Upper lobe of right lung (tissue), 1 donor: ENCODE results near the gene ZSWIM6. TPM values are rescaled to one million over a fixed set of nuclear protein-coding genes. Genes with fewer than 3 reads are reported as not detected.

Experiments used
- ATAC-seq: fragments of 200-7000 bp; cut with Tn5 transposase; one replicate; pipeline ENCODE4 v1.9.1; 2020; ENCODE audit warnings: mild to moderate bottlenecking, moderate library complexity
- DNase-seq: peaks from one replicate; pipeline ENCODE4 v3.0.0-alpha.2; 2020
- H3K27ac ChIP-seq: fragments of 200-600 bp; one replicate; pipeline ENCODE4 v1.8.0; 2022
- H3K27me3 ChIP-seq: fragments of 200-600 bp; one replicate; pipeline ENCODE4 v1.8.0; 2022; ENCODE audit warnings: mild to moderate bottlenecking
- H3K36me3 ChIP-seq: fragments of 200-600 bp; one replicate; pipeline ENCODE4 v1.8.0; 2022
- H3K4me1 ChIP-seq: fragments of 200-600 bp; one replicate; pipeline ENCODE4 v1.8.0; 2022
- H3K4me3 ChIP-seq: fragments of 200-600 bp; one replicate; pipeline ENCODE4 v1.8.0; 2022; ENCODE audit warnings: mild to moderate bottlenecking
- H3K9me3 ChIP-seq: fragments of 200-600 bp; one replicate; pipeline ENCODE4 v1.8.0; 2022
- CTCF ChIP-seq: fragments of 200-600 bp; IDR thresholded peaks from one replicate; pipeline ENCODE4 v1.8.0; 2022; ENCODE audit warnings: antibody characterized with exemption
- intact Hi-C: fragments of 100-400 bp; cut with DNase I; formaldehyde crosslinking; loops from one replicate; pipeline ENCODE4 v1.11.0; 2022
- total RNA-seq: library from RNA; stranded (reverse); fragmentation: NEBNext Ultra II Directional; extraction: Animal tissue kit (Norgen Biotek cat#: 25700); gene quantifications from one replicate; pipeline ENCODE4 v1.2.1, GENCODE V29; 2021
- donor health status: DM: no; HTN: yes; CAD: no; lungs with severe emphysema.

The ZSWIM6 gene
- total RNA-seq, 1 donor from 2014 or later: 15.7 TPM

- ATAC-seq (no peak), DNase-seq (no peak)
- Histone ChIP-seq H3K4me3 (no peak overlapping the region), H3K27ac (no peak overlapping the region), H3K27me3 (no peaks in the 10 kb centered on the region), H3K9me3 (no peaks in the 10 kb centered on the region), H3K36me3 (no peaks in the 10 kb centered on the region), H3K4me1 (no peaks in the 10 kb centered on the region)
- intact Hi-C loops: no loop called here
- TF ChIP-seq CTCF: no peak
Measured at GRCh38 chr5:61371474-61371873, 39.4 kb downstream of the ZSWIM6 start.

GRCh38 chr5:61379677-61380076 is 47.6 kb downstream of the ZSWIM6 start:
- H3K27ac ChIP-seq: no peak overlapping the region
- no peaks in the 10 kb centered on the region for H3K27me3 ChIP-seq
- H3K4me3 ChIP-seq: no peak overlapping the region
- TF ChIP-seq CTCF: no peak
- H3K36me3 ChIP-seq: no peaks in the 10 kb centered on the region
- intact Hi-C loops: no loop called here
- DNase-seq (no peak), ATAC-seq (no peak)
- H3K9me3 ChIP-seq: no peaks in the 10 kb centered on the region
- H3K4me1 ChIP-seq: no peaks in the 10 kb centered on the region

DNA sequence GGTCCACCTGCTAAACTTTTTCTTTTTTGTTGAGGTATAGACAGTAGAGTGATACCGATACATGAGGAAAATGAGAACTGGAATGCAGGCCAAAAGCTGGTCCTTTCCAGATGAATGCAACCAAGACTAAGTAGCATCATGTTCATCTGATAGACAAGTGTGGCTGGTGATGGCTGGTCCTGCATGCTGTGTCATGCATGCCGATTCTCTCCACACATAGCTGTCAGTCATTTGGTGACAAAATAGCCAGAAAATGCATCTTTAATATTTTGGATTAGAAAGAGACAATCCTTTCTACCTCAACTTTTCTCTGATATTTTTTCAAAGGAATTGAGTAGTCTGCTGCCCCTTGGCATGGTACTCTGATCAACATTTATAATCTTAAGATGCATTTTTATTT is 49.9 kb downstream of the ZSWIM6 start:
- Histone ChIP-seq H3K27ac (no peak overlapping the region), H3K36me3 (no peaks in the 10 kb centered on the region), H3K9me3 (no peaks in the 10 kb centered on the region), H3K27me3 (no peaks in the 10 kb centered on the region), H3K4me1 (peaks cover 8% of the 10 kb centered on the region), H3K4me3 (no peak overlapping the region)
- TF ChIP-seq CTCF: no peak
- DNase-seq: no peak
- ATAC-seq: no peak
- intact Hi-C loops: no loop called here

DNA sequence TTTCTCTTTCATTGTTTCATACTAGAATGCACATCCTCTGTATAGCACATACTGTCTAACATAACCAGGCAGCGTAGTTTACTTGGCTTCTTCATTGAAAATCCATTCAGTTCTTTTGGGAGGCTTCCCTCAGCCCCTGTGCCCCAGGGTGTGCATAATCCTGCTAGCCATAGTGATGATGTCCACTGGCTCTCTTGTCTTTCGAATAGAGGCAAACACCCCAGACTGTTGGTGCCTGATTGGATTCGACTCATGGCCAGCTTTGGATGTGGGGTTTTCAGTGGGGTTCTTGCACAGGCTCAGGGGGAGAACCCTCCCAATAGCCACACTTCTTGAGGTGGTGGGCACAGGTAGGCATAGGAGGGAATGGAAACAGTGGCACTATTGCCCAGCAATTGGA is 53.6 kb downstream of the ZSWIM6 start:
- no peak for TF ChIP-seq CTCF
- ATAC-seq: no peak
- H3K9me3 ChIP-seq: no peaks in the 10 kb centered on the region
- no peak overlapping the region for H3K4me3 ChIP-seq
- no peak for DNase-seq
- H3K27me3 ChIP-seq: no peaks in the 10 kb centered on the region
- H3K36me3 ChIP-seq: no peaks in the 10 kb centered on the region
- intact Hi-C loops: no loop called here
- H3K4me1 ChIP-seq: peaks cover 8% of the 10 kb centered on the region
- no peak overlapping the region for H3K27ac ChIP-seq

GRCh38 chr5:61386045-61386800 is 54.2 kb downstream of the ZSWIM6 start:
- ATAC-seq (no peak), DNase-seq (no peak)
- no peak for TF ChIP-seq CTCF
- intact Hi-C loops: no loop called here
- Histone ChIP-seq H3K27ac (no peak overlapping the region), H3K27me3 (no peaks in the 10 kb centered on the region), H3K36me3 (no peaks in the 10 kb centered on the region), H3K9me3 (no peaks in the 10 kb centered on the region), H3K4me1 (peaks cover 8% of the 10 kb centered on the region), H3K4me3 (no peak overlapping the region)

GRCh38 chr5:61389609-61390008 is 57.6 kb downstream of the ZSWIM6 start:
- no peak for ATAC-seq
- Histone ChIP-seq H3K9me3 (no peaks in the 10 kb centered on the region), H3K27me3 (no peaks in the 10 kb centered on the region), H3K4me1 (peaks cover 8% of the 10 kb centered on the region), H3K4me3 (no peak overlapping the region), H3K27ac (no peak overlapping the region), H3K36me3 (no peaks in the 10 kb centered on the region)
- DNase-seq: no peak
- TF ChIP-seq CTCF: no peak
- intact Hi-C loops: no loop called here
